GM19395 (cell line): ENCODE results near the gene C5orf15.
"Not testable (repeated sequence)": the region's sequence is repeated elsewhere in the genome, so short reads cannot be mapped to it uniquely, and the experiment has no call there.

Experiments
- ATAC-seq: cut with Tn5 transposase; IDR thresholded peaks from one replicate; pipeline ENCODE4 v1.9.1; 2021; ENCODE audit warnings: mild to moderate bottlenecking, moderate library complexity; ENCODE audit not compliant: unreplicated experiment

C5orf15 gene

DNA sequence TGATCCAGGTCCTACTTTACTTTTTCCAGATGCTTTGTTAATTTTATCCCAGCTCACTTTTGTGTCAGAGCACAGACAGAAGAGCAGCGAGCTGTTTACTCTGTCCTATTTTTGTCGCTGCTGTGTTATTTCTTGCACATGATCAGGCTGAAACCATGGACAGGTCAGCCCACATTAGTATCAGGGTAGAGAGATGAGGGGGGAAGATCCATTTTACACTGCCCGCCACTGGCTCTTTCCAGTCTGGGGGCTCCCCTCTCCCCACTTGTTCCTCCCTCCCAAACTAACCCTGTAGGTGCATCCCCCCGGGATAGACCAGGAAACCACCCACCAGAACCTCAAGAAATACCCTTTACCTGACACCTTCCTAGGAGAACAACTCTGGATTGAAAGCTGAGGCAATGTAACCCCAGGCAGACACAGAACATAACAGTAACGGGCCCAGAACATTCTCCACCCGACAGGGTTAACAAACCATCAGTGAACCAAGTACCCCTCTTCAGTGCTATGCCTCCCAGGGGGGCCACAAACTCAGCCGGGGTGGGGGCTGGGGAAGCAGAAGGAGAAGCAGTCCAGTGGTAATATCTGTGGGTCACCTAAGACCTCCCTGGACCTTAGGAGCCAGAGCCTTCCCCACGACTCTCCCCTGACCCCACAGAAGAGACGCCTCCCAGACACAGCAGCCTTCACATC, 26.0 kb upstream of the C5orf15 start:
- ATAC-seq: no peak

GRCh38 chr5:133993185-133993936, 24.9 kb upstream of the C5orf15 start:
- no peak for ATAC-seq

DNA sequence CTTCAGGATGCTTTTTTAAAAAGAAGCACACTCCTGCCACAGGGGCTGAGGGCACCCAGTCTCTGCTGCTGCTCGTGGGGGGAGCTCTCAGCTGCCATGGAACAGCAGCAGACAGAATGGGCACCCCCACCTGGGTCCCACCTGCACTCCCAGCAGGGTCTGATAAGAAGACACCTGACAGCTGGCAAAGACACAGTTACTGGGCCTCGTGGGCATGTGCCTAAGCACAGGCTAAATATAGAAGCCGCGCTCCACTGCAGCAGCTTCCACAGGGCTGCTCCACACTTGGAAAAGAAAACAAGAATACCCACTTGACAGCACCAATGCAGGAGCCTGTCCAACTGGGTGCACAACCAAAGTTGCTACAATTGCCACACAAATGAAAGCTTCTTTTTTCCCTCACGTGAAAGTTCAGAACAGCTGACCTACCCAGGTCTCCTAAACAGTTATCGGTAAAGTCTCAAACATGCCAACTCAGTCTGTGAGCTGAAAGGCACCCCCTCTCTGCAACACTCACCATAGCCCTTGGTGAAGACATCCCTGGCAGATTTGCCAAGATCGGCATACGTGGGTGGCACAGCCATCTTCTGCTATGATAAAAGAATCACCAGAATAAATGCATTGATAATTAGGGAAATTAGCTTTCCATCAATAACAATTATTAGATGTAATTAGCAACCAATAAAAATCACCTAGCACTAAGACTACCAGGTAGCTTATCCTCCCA, 24.2 kb upstream of the C5orf15 start:
- no peak for ATAC-seq

DNA sequence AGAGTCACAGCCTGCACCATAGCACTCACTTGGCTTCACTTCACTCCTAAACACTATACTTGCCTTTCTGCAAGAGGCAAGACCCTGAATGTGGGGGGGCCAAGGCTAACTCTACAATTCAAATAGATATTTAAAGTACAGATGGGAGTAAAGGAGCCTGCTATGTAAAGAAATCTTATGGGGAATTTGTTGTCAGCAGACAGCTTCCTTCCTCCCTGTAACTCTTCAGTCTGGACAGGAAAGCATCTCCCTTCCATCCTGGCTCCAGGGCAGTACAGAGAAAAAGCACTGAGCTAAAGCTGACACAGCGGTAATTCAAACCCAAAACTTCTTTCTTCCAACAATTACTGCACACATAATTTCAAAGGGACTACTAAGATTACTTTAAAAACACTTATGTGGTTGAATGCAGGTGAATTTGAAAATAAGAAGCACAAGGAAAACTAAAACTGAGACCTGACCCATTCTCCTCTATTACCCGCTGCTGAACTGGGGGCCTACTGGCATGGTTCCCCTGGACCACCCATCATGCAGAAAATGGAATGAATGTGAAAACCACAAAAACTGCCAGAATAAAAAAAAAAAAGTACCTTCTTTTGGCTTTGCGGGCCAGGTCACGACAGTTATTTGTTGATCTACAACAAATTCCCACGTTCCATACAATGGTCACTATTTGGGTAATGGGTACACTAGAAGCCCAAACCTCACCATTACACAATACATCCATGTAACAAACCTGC, 22.9 kb upstream of the C5orf15 start:
- ATAC-seq: no peak

GRCh38 chr5:133990396-133990795, 22.0 kb upstream of the C5orf15 start:
- no peak for ATAC-seq

DNA sequence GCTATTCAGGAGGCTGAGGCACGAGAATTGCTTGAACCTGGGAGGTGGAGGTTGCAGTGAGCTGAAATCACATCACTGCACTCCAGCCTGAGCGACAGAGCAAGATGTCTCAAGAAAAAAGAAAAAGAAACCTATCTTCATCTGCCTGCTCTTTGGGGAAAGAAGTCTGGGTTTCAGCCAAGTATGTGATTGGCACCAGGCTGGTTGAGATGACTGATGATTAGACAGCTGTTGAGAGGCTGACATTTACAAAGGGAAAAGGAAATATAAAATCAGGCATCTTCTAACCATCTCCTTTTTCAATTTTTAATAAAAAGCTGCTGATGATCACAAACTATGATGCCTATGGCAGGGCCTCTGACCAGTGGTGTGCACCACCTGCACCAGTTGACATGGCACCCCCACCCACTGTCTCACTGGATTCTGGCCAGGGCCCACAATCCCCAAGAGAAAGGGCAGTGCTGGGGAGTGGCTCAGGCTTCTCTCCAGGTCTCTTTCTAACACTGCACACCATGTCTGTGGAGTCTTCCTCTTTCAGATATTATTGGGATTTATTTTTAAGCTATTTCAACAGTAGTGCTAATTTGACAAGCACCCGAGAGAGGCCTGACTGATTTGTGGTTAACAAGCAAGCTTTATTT, 17.2 kb upstream of the C5orf15 start:
- no peak for ATAC-seq

GRCh38 chr5:133983674-133984073, 15.2 kb upstream of the C5orf15 start:
- no peak for ATAC-seq

DNA sequence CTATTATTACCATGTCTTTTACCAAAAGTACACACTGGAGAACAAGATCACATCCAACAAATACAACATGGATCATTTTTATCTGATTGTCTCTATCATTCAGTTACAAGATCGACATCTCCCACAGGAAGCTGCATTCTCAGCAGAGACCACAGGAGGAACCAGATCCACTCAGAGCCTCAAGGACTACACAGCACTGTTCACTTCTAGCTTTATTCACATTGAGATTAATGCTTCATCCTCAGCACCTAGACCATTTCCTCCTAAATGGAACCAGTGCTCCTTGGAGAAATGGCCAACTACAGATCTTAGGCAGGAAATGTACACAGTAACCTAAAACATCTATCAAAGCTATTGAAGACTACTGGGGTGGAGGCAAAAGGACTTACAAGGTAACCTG, 13.3 kb upstream of the C5orf15 start:
- ATAC-seq: no peak

GRCh38 chr5:133980652-133981051, 12.2 kb upstream of the C5orf15 start:
- no peak for ATAC-seq

DNA sequence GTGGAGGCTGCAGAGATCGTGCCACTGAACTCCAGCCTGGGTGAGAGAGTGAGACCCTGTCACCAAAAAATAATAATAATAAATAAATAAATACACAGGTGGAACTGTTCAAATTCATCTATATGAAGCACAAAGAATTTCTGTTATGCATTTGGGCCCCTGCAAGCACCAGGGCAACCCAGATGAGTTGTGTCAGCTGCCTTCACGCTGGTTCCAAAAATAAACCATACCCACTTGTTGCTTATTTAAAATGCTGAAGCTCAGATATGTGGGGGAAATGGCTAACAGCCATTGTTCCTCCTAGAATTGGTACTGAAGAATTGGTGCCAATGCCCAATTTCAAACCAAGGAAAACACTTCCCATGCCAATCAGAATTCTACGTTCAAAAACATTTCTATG, 10.5 kb upstream of the C5orf15 start:
- no peak for ATAC-seq

DNA sequence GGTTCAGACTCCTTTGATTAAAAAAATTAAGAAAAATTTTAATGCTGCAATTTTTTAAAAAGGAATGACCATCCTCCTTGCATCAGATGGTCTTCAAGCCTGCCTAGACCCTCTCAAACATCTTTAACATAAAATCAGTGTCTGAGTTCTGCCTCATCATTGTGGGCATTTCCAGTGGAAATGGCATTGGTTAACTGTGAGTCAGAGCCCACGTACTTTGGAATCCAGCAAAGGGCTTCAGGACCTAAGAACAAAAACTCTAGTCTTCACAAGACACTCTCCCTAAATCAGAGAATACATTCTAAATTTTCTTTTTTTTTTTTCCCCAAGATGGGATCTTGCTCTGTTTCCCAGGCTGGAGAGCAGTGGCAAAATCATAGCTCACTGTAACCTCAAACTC, 9.4 kb upstream of the C5orf15 start:
- ATAC-seq: no peak

GRCh38 chr5:133977161-133977787, 8.8 kb upstream of the C5orf15 start:
- no peak for ATAC-seq

DNA sequence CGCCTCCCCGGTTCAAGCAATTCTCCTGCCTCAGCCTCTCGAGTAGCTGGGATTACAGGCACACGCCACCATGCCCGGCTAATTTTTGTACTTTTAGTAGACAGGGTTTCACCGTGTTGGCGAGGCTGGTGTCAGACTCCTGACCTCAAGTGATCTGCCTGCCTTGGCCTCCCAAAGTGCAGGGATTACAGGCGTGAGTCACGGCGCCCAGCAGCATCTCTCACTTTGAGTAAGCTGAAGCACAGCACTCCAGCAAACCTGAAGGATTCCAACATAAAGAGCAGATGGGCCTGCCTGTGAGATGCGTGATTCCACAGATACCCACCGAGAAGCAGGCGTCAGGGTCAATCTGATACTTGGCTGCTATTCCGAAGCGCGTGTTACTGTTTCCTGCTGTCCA, 7.1 kb upstream of the C5orf15 start:
- not testable (repeated sequence) for ATAC-seq

DNA sequence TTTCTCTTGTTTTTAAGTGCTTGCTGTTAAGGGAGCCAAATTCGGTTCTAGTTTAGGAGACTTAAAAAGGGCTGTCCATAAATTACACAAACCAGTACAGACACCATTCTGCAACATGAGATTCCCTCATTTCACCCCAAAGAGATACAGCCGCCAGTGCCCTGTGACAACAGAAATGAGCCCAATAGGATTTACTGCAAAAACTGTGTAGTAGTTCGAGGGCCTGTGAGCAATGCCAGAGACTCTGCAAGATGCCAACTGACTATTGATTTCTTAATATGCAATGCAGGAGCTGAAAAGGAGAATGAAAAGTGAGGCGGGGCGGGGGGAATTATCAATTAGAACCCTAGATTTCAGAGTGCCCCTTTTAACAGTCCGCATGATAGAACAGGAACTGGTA, 5.7 kb upstream of the C5orf15 start:
- ATAC-seq: no peak

- ATAC-seq: no peak
Observed at GRCh38 chr5:133970325-133970909, 2.0 kb upstream of the C5orf15 start.

DNA sequence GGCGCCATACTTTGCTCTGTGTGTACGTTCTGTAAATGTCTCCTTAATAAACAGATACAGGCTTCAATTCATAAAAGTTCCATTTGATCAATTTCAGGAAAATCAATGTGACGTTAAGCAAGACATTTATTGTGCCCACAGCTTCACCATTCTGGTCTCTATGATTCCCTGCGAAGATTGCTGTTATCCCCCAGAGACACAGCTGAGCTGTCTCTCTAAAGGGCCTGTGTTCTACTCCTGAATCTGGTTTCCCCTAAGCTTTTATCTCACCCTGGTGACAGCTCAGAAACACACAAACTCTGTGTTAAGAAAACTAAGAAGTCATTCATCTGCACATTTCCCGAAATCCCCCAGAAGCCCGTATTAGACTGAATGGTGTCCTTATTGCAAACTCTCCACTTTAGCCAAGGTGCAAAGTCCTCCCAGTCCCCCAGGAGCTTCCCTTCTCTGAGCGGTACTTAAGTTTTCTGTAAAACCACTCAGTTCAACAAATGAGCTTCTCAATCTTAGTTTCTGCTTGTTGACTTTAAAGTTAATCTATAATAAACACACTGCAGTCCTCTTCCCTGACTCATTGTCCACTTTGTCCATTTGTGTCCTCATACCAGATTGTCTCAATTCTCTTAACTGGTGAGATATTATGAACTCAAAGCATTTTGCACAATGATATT, 1.4 kb upstream of the C5orf15 start:
- no peak for ATAC-seq

DNA sequence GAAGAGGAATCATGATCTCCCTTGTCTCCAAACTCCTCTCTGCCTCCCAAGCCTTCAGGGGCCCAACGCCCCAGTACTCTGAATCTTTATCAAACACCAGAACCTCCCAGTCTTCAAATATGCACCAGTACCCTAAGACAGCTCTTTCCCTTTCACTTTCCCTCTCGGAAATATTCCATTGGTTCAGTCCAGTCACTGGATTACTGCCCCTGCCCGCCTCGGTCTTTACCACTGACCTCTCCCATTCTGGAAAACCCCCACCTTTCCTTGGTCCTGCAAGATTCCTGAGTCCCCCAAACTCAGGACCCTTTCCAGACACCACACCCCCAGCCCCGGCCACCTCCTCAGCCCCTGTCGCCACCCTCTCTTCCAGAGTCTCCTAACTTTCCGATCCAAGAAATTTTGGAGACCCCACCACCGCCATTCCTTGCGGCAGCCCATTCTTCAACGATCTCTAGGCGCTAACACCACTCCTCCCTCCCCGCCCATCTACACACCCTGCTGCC, 674 bp downstream of the C5orf15 start:
- ATAC-seq: no peak

DNA sequence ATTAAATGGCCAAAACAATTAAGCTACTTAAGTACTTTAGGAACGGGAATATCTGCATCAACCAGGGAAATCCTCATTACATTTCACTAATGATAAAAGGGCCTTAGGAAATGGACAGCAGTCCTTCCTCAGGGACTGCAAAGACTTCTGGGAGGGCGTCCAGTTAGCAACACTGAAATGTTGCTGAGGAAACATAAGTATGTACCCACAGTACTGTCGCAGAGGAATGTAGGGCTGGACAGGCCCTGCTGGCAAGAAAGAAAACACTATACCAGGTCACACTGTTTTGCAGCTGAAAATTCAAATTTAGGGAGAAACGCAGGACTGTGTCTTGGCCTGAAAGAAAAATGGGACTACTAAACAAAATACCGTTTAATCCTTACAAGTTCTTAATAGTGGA, 1.3 kb downstream of the C5orf15 start:
- no peak for ATAC-seq

- ATAC-seq: no peak
Observed at GRCh38 chr5:133966090-133966489, 2.3 kb downstream of the C5orf15 start.
